H1 (cell line): ENCODE measurements around the gene C1orf185. TPM values are rescaled to one million over a fixed set of nuclear protein-coding genes. Genes with fewer than 3 reads are reported as not detected.

Experiments used
- CTCF ChIA-PET: fragments of 300-600 bp; sonication (Branson Sonifier 250); formaldehyde crosslinking; loops from one replicate; lab custom pipeline; 2021; ENCODE audit not compliant: partially characterized antibody; lab: Charles Lee
- POLR2A ChIA-PET: fragments of 300-600 bp; sonication (Branson Sonifier 250); formaldehyde crosslinking; loops from one replicate; lab custom pipeline; 2021; ENCODE audit warnings: inconsistent platforms; ENCODE audit not compliant: partially characterized antibody; lab: Charles Lee
- DNase-seq, 2 experiments: peaks; one replicate each; pipeline versions ENCODE4 v3.0.0 to v3.0.0-alpha.2; 2010 to 2022; ENCODE audit warnings: low spot score in 2 of 2, low read depth in 1 of 2, mixed read lengths in 1 of 2
- FAIRE-seq: peaks from 2 replicates; lab custom pipeline; 2011; peaks lifted over from hg19 to GRCh38; lab: Jason Lieb, UNC
- H2AFZ ChIP-seq: 2 replicates; pipeline ENCODE4 v1.8.1; 2012; ENCODE audit warnings: low read length, inconsistent platforms
- H2AK5ac ChIP-seq: 2 replicates; pipeline ENCODE4 v1.6.1; 2013; ENCODE audit warnings: low read depth, low read length
- H2BK120ac ChIP-seq: replicated peaks from 2 replicates; pipeline ENCODE3; 2013; ENCODE audit warnings: low read depth, low read length, inconsistent platforms
- H2BK12ac ChIP-seq: 2 replicates; pipeline ENCODE4 v1.6.1; 2013; ENCODE audit warnings: low read depth, low read length
- H2BK15ac ChIP-seq: 2 replicates; pipeline ENCODE4 v1.6.1; 2013; ENCODE audit warnings: low read length
- H2BK20ac ChIP-seq: 2 replicates; pipeline ENCODE4 v1.6.1; 2013; ENCODE audit warnings: low read length
- H2BK5ac ChIP-seq: 2 replicates; pipeline ENCODE4 v1.6.1; 2013; ENCODE audit warnings: low read depth, low read length
- H3K14ac ChIP-seq: 2 replicates; pipeline ENCODE4 v1.6.1; 2013; ENCODE audit warnings: inconsistent platforms; ENCODE audit not compliant: insufficient read length
- H3K18ac ChIP-seq: 2 replicates; pipeline ENCODE4 v1.6.1; 2013; ENCODE audit warnings: low read length; ENCODE audit errors: extremely low read depth
- H3K23ac ChIP-seq: 2 replicates; pipeline ENCODE4 v1.6.1; 2013; ENCODE audit warnings: inconsistent platforms; ENCODE audit not compliant: insufficient read length
- H3K23me2 ChIP-seq: 2 replicates; pipeline ENCODE4 v1.6.1; 2013; ENCODE audit warnings: low read depth, low read length
- H3K27ac ChIP-seq: 2 replicates; pipeline ENCODE4 v1.6.1; 2011; ENCODE audit warnings: low read depth, low read length, inconsistent platforms
- H3K27me3 ChIP-seq, 4 experiments: replicated peaks in 1 of 4; 1 replicate in 1 of 4; 2 replicates in 3 of 4; pipeline versions ENCODE4 v1.6.1 to v1.8.1; 2011 to 2013; ENCODE audit warnings: low read length in 3 of 4, mild to moderate bottlenecking in 3 of 4, inconsistent platforms in 2 of 4, mixed read lengths in 2 of 4, moderate library complexity in 1 of 4; ENCODE audit not compliant: control insufficient read depth in 3 of 4, insufficient read depth in 3 of 4; ENCODE audit errors: extremely low read depth in 1 of 4
- H3K36me3 ChIP-seq, 4 experiments: 2 replicates each; pipeline versions ENCODE4 v1.6.1 to v1.8.1; 2011 to 2013; ENCODE audit warnings: mild to moderate bottlenecking in 4 of 4, low read length in 3 of 4, moderate library complexity in 2 of 4, control low read depth in 1 of 4, inconsistent platforms in 1 of 4; ENCODE audit not compliant: insufficient read depth in 4 of 4, control insufficient read depth in 2 of 4
- H3K4ac ChIP-seq: replicated peaks from 2 replicates; pipeline ENCODE3; 2013; ENCODE audit warnings: low read length, low read depth, mixed read lengths, inconsistent platforms; ENCODE audit not compliant: insufficient read length
- H3K4me1 ChIP-seq, 4 experiments: replicated peaks in 1 of 4; 1 replicate in 1 of 4; 2 replicates in 3 of 4; pipeline versions ENCODE4 v1.6.1 to v1.8.1; 2011 to 2013; ENCODE audit warnings: low read length in 3 of 4, inconsistent platforms in 2 of 4, mixed read lengths in 1 of 4; ENCODE audit not compliant: insufficient read depth in 4 of 4, control insufficient read depth in 3 of 4
- H3K4me2 ChIP-seq, 2 experiments: 2 replicates each; pipeline versions ENCODE4 v1.6.1 to v1.8.1; 2011 to 2013; ENCODE audit warnings: low read depth in 2 of 2, low read length in 2 of 2, control low read depth in 1 of 2, inconsistent platforms in 1 of 2, mild to moderate bottlenecking in 1 of 2; ENCODE audit not compliant: insufficient read depth in 1 of 2
- H3K4me3 ChIP-seq, 4 experiments: fragments of 200-600, 300-600 bp in 1 of 4; sonication (generic), shearing (Covaris generic), sonication (Bioruptor Twin) in 1 of 4; 2 replicates each; pipeline versions ENCODE4 v1.5.1 to v1.8.1; 2011 to 2016; ENCODE audit warnings: low read length in 4 of 4, low read depth in 3 of 4, control low read depth in 2 of 4, inconsistent platforms in 2 of 4, mild to moderate bottlenecking in 2 of 4, mixed read lengths in 1 of 4, moderate library complexity in 1 of 4; ENCODE audit not compliant: insufficient read depth in 2 of 4; ENCODE audit errors: extremely low read depth in 1 of 4
- H3K56ac ChIP-seq: replicated peaks from 2 replicates; pipeline ENCODE3; 2013; ENCODE audit warnings: low read depth, mild to moderate bottlenecking, mixed read lengths, low read length, inconsistent platforms; ENCODE audit not compliant: insufficient read length
- H3K79me1 ChIP-seq: 2 replicates; pipeline ENCODE4 v1.6.1; 2013; ENCODE audit warnings: low read depth, low read length, control low read depth
- H3K79me2 ChIP-seq, 2 experiments: 2 replicates each; pipeline versions ENCODE4 v1.6.1 to v1.8.1; 2012 to 2013; ENCODE audit warnings: low read length in 2 of 2, mild to moderate bottlenecking in 2 of 2, inconsistent platforms in 1 of 2; ENCODE audit not compliant: insufficient read depth in 2 of 2, control insufficient read depth in 1 of 2
- H3K9ac ChIP-seq, 4 experiments: replicated peaks in 1 of 4; 1 replicate in 1 of 4; 2 replicates in 3 of 4; pipeline versions ENCODE4 v1.6.1 to v1.8.1; 2011 to 2013; ENCODE audit warnings: low read depth in 3 of 4, low read length in 3 of 4, control low read depth in 2 of 4, mild to moderate bottlenecking in 2 of 4, moderate library complexity in 2 of 4, inconsistent platforms in 1 of 4; ENCODE audit errors: extremely low read depth in 1 of 4
- H3K9me3 ChIP-seq, 2 experiments: 2 replicates each; pipeline versions ENCODE4 v1.6.1 to v1.8.1; 2012 to 2013; ENCODE audit warnings: mild to moderate bottlenecking in 2 of 2, moderate library complexity in 2 of 2, control low read depth in 1 of 2, inconsistent platforms in 1 of 2, low read depth in 1 of 2, low read length in 1 of 2, mixed read lengths in 1 of 2; ENCODE audit not compliant: insufficient read depth in 2 of 2
- H4K20me1 ChIP-seq, 2 experiments: replicated peaks in 1 of 2; 2 replicates each; pipeline versions ENCODE3 to v1.8.1; 2011 to 2013; ENCODE audit warnings: inconsistent platforms in 2 of 2, low read length in 2 of 2, mild to moderate bottlenecking in 1 of 2; ENCODE audit not compliant: insufficient read depth in 2 of 2, control insufficient read depth in 1 of 2
- H4K5ac ChIP-seq: 2 replicates; pipeline ENCODE4 v1.6.1; 2013; ENCODE audit warnings: low read length, low read depth, mixed read lengths, inconsistent platforms; ENCODE audit not compliant: insufficient read length
- H4K8ac ChIP-seq: 2 replicates; pipeline ENCODE4 v1.8.0; 2013; ENCODE audit warnings: mild to moderate bottlenecking, moderate library complexity, low read length, inconsistent platforms; ENCODE audit not compliant: insufficient read depth; ENCODE audit errors: extremely low read depth
- H4K91ac ChIP-seq: replicated peaks from 2 replicates; pipeline ENCODE3; 2013; ENCODE audit warnings: low read length, mixed read lengths, inconsistent platforms; ENCODE audit not compliant: insufficient read length
- CHD2 ChIP-seq: IDR thresholded peaks from 2 replicates; pipeline ENCODE4 v1.6.1; 2012; ENCODE audit warnings: low read length, improper control_type of control experiment
- EZH2 ChIP-seq: fragments of 200-600 bp; sonication (generic); IDR thresholded peaks from 2 replicates; pipeline ENCODE4 v1.7.1; 2012; ENCODE audit warnings: low read depth, mild to moderate bottlenecking, moderate library complexity, low read length, inconsistent platforms; ENCODE audit not compliant: severe bottlenecking
- KDM4A ChIP-seq: IDR thresholded peaks from one replicate; pipeline ENCODE4 v1.7.1; 2012; ENCODE audit warnings: low read depth, mild to moderate bottlenecking, moderate library complexity, low read length, inconsistent platforms; ENCODE audit not compliant: severe bottlenecking
- POLR2AphosphoS5 ChIP-seq: IDR thresholded peaks from 2 replicates; pipeline ENCODE4 v1.6.1; 2011; ENCODE audit warnings: low read depth, low read length
- SP1 ChIP-seq: IDR thresholded peaks from 2 replicates; pipeline ENCODE4 v1.6.1; 2011; ENCODE audit warnings: low read depth, low read length
- TAF1 ChIP-seq: IDR thresholded peaks from 2 replicates; pipeline ENCODE4 v1.6.1; 2011; ENCODE audit warnings: mild to moderate bottlenecking, low read depth, low read length
- WGBS, 2 experiments: shearing (Covaris generic) in 1 of 2; methylation state at CpG; one replicate each; pipeline versions ENCODE4 v1.1.6 to v1.1.7; 2013 to 2015; ENCODE audit warnings: low lambda C conversion rate in 2 of 2, mixed read lengths in 2 of 2, inconsistent platforms in 1 of 2, low coverage in 1 of 2, missing lambda C conversion rate in 1 of 2; ENCODE audit not compliant: insufficient replicate concordance in 2 of 2, insufficient coverage in 1 of 2, insufficient read length in 1 of 2; ENCODE audit errors: extremely low coverage in 1 of 2, missing lambda C conversion rate in 1 of 2; 5-methylcytosine and 5-hydroxymethylcytosine counted together
- polyA plus RNA-seq, 7 experiments: library from polyadenylated mRNA; depleted of rRNA in 3 of 7; stranded (reverse) in 5 of 7; unstranded in 2 of 7; fragments of >200 nt in 5 of 7; fragments of 200-250 nt in 2 of 7; gene quantifications; 1 replicate in 5 of 7; 2 replicates in 1 of 7; 4 replicates in 1 of 7; pipeline versions ENCODE4 v1.2.1 to v1.2.3, GENCODE V29; 2011 to 2013; ENCODE audit warnings: missing spikeins in 2 of 7, mixed read lengths in 2 of 7
- total RNA-seq: library from RNA; stranded (reverse); fragmentation: NEBNext Ultra II Directional; extraction: Animal tissue kit (Norgen Biotek cat#: 25700); gene quantifications from 2 replicates; pipeline ENCODE4 v1.2.1, GENCODE V29; 2021

The C1orf185 gene
- total and polyA plus RNA-seq, 2 of the 8 experiments (the other 6 are each of a cell fraction or from before 2014, with no cell fraction given), result not detected

- Histone ChIP-seq H3K23me2 (no peaks in the 10 kb centered on the region), H3K4me2 (no peak overlapping the region), H3K23ac (no peak overlapping the region), H2AFZ (no peak overlapping the region), H3K27ac (no peak overlapping the region), H3K14ac (no peak overlapping the region), H3K9me3 (no peaks in the 10 kb centered on the region), H2BK20ac (no peak overlapping the region), H3K56ac (no peak overlapping the region), H3K18ac (no peak overlapping the region), H2BK120ac (no peak overlapping the region), H4K20me1 (no peaks in the 10 kb centered on the region), H3K9ac (no peak overlapping the region), H2BK15ac (no peak overlapping the region), H3K27me3 (no peaks in the 10 kb centered on the region), H4K8ac (no peak overlapping the region), H2BK12ac (no peak overlapping the region), H3K4me3 (no peak overlapping the region), H3K4me1 (no peaks in the 10 kb centered on the region), H4K5ac (no peak overlapping the region), H2BK5ac (no peak overlapping the region), H3K79me1 (no peaks in the 10 kb centered on the region), H4K91ac (no peak overlapping the region), H2AK5ac (no peak overlapping the region), H3K79me2 (no peaks in the 10 kb centered on the region), H3K36me3 (no peaks in the 10 kb centered on the region), H3K4ac (no peak overlapping the region)
- FAIRE-seq (no peak), DNase-seq (no peak)
- ChIA-PET CTCF (no interaction called here), POLR2A (no interaction called here)
- TF ChIP-seq CHD2 (no peak), EZH2 (no peak), POLR2AphosphoS5 (no peak), TAF1 (no peak), KDM4A (no peak), SP1 (no peak)
- 91% methylated on average over 1 of the region's 1 CpG; no CpG with 5 or more reads in 1 of the 2 experiments for WGBS, 2 experiments
Observed at GRCh38 chr1:51097171-51097570, 4.9 kb upstream of the C1orf185 start.
